Hematopoietic multipotent progenitor cell treated with erythropoietin and hydrocortisone succinate and interleukin-3 and kit ligand, for 4 days (in vitro differentiated cells): ENCODE results near the gene FAM170B.

Source experiments
- DNase-seq: peaks from one replicate; pipeline ENCODE4 v3.0.0-alpha.2; 2015

FAM170B gene

DNA sequence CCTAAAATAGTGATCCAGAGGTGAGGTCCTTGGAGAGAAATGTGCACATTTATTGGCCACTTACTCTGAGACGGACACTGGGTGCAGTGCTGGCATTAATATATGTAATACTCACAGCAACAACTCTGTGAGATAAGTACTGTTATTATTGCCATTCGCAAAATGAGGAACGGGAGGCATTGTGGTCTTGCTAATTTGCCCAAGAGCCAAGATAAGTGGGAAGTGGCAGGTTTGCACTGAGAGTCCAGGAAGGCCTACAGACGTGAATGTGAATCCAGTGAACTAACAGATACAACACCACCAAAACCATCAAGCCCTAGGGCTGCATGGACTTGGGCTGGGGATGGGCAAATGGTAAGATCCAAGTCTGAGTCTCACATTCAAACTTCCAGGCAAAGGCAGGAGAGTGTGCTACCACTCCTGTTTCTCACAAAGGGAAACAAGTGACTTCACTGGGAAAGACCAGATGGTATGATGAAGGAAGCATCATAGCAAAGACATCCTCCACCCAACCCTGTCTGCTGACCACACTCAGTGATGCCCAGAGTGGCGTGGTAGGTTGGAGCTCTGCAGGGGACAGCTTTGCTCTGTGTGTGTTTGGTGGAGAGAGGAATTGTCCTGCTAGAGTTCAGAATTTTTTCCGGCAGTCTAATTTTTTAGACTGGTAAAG is 35.1 kb upstream of the FAM170B start:
- peak; percentile 66 for DNase-seq

DNA sequence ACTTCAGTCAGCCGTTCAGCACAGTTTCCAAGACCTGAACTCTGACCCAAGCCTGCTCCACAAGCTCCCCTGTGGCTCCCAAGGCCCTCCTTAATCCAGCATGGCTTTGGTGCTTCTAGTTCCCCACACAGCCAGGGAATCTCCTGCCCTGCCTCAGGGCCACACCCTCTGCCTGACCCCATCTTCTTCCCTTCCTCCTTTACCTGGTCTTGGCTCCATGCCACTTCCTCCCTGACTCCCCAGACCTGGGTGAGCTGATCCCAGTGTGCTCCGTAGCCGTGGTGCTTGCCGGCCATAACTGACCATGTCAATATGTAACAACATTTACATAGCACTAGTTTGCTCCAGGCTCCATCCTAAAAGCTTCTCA is 34.3 kb upstream of the FAM170B start:
- DNase-seq = no peak

DNA sequence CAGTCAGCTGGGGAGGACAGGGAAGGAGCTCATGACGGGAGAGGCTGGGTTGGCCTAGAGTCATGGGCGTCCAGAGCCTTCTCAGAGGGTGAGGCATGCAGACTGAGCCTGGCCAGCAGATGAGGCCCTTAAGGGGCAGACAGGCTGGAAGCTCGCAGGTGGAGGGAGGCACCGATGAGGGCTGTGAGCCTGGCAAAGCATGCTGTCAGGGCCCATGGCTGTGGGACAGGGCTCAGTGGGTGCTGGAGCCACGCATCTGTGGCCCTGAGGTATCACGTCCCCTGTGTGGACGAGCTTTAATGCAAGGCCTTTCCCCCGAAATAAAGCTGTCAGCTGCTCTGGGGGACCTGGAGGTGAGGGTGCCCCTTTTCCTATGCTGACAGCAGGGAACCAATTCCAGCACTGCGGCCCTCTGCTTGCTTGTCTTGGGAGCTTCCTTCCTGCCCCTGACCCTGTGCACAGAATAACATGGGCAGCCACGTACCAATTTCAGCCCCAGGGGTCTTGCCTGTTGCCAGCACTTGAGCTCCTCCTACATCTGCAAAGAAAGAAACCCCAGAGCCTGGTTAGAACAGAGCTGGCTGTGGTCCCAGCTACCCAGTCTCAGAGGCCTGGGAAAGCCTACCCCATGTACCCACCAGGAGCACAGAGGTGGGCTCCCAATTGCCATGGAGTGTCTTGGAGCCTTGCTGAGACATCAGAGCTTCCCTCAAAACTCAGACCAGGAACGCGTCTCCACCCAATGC is 33.8 kb upstream of the FAM170B start:
- no peak for DNase-seq

GRCh38 chr10:49166484-49167400 is 32.9 kb upstream of the FAM170B start:
- DNase-seq = no peak

- no peak for DNase-seq
Observed at GRCh38 chr10:49165821-49166483, 32.1 kb upstream of the FAM170B start.

DNA sequence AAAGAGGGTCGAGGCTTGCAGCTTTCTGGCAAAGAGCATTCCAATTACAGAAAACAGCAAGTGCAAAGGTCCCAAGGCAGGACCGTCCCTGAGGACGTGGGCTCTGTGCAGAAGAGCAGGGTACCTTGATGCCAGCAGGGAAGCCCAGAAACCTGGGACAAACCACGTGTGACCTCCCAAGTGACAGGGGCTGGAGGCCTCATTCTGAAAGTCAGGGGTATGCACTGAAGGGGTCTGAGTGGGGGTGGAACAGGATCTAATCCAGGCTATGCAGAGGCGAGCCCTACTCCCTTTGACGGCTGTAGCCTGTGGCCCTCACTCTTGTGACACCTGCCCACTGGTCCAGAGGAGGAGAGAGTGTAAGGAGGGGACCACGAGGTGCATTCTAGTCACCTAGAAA is 31.4 kb upstream of the FAM170B start:
- DNase-seq = no peak

GRCh38 chr10:49164559-49165188 is 30.9 kb upstream of the FAM170B start:
- DNase-seq = peak; percentile 82

GRCh38 chr10:49163741-49164140 is 29.9 kb upstream of the FAM170B start:
- DNase-seq = no peak

DNA sequence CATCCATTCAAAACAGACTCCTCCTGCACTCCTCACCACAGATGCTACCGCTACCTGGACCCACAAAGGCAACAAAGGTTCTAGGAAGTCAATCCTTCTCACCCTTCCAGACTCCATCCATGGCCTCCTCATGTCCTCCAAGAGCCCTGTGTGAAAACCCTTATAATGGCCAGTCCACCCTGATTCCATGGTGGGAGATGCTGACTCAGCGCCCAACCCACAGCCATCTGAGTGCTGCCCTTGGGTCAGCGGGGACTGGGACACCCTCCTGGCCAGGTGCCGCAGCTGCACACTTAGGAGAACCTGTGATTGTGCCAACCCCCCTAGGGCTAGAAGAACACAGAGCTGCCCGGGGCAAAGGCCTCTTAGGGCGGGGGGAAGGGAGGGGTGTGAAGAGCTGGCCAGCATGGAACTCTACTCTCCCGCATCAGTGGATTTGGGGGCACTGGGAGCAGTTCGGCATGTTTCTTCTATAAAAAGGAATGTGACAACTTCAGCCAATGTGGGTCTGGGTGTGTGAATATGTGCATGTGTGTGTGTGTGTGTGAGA is 29.0 kb upstream of the FAM170B start:
- DNase-seq = no peak

GRCh38 chr10:49162063-49162462 is 28.2 kb upstream of the FAM170B start:
- no peak for DNase-seq

GRCh38 chr10:49161411-49161997 is 27.7 kb upstream of the FAM170B start:
- peak; percentile 86 for DNase-seq

DNA sequence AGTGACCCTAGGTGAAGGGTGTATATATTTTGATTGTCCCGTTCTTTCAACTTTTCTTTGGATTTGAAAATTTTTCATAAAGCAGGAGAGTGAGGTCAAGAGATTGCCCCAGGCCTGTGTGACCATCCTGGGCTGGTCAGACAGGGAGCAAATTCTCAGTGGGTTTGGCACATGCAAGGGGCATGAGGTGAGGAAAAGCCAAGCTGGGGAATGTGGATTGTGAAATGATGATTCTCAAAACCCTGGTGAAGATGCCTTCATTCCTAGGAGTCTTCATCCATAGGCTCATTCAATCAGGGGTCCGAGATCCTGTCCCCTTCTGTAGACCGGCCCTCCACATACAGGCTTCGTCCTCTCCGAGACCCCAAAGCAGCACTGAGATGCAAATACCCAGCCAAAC is 27.0 kb upstream of the FAM170B start:
- no peak for DNase-seq

DNA sequence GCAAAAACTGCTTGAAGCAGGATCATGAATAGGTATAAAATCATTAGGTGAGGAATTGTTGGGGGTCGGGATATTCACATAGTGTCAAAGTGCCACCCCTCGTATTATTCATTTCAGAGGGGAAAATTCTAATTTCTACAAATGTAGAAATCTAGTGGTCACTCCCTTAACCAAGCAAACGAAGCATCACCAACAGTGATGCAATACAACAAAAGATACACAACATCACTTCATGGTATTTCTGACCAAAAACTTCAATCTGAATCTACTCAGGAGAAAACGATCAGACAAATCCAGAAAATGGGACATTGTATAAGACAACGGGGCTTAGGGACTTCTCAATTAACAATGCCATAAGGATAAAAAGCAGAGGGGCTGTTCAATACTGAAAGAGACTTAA is 26.3 kb upstream of the FAM170B start:
- DNase-seq = no peak

GRCh38 chr10:49158915-49159314 is 25.1 kb upstream of the FAM170B start:
- DNase-seq = no peak

GRCh38 chr10:49158404-49158803 is 24.6 kb upstream of the FAM170B start:
- DNase-seq = no peak

GRCh38 chr10:49157229-49157628 is 23.4 kb upstream of the FAM170B start:
- DNase-seq = no peak

DNA sequence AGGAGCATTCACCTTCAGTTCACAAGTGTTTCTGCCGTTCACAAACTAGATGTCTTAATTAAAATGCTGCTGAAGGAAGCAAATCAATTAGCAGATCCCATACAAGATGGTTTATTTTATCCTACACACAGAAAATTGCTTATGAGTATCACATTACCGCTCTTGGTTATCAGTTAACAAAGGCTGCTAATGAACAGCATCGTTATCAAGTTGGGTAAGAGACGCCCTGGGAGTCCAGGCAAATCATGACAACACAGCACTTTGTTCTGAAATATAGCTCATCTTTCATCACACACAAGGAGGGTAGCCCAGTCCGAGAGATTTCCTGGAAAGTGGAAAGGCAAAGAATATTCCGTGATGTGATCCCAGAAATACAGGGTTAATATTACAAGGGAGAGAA is 20.8 kb upstream of the FAM170B start:
- no peak for DNase-seq

DNA sequence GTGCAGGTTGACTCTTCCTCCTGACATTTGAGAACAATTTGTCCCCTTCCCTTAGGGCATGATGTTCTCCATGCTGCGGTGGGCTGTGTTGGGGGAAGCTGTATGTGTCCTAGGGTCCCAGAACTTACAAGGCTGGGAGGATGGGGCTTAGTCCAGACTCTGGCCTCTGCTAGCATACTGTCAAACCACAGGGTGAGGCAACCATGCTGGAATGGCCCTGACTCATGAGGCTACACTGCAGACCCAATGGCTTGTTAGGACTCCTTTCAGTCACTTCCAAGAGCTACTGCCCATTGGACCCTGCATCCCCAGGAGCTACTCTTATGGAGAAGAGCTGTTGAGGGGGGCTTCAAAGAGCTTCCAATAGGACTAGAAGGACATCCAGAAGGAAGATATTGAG is 20.1 kb upstream of the FAM170B start:
- no peak for DNase-seq

DNA sequence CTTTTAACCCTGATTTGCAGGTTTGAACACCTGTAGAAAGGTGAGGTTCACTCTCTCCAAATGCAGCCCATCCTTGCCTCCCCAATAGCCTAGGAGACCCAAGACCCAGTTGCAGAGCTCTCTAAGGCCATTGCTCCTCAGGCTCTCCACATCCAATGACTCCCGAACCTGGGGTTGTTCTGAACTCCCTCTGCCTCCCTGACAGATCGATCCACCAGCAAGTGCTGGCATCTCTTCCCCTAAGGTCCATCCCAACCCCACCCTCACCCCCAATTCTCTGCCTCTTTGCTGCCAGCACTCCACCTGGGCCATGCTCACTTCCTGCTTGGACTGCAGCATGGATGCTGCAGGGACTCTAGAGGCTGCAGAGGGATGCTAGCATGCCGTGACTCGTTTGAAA is 19.3 kb upstream of the FAM170B start:
- no peak for DNase-seq

DNA sequence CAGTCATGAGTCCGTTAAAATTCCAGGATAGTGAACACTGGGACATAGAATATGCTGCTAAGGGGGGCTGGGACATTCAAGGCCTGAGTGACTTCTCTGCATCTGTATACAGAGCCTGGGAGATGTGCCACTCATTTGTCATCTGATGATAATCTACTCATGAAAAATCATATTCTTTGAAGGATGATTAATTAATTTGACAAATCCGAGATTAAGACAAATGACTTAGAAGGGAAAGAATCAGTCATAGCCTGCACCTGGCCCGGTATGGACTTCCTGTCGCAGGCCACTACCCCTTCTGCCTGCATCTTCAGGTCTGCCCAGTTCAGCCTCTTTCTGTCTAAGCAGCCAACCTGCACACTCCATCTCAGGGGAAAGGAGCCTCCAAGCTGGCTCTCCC is 18.8 kb upstream of the FAM170B start:
- DNase-seq = no peak

DNA sequence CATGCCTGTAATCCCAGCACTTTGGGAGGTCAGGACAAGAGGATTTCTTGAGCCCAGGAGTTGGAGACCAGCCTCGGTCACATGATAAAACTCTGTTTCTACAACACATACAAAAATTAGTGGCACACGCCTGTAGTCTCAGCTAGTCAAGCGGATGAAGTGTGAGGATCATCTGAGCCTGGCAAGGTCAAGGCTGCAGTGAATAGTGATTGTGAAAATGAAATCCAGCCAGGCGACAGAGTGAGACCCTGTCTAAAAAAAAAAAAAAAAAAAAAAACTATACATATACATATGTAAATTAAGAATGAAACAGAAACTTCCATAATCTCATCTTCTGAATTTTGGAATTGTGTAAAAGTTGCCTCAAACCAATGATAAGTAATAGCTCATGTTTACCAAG is 18.2 kb upstream of the FAM170B start:
- no peak for DNase-seq

DNA sequence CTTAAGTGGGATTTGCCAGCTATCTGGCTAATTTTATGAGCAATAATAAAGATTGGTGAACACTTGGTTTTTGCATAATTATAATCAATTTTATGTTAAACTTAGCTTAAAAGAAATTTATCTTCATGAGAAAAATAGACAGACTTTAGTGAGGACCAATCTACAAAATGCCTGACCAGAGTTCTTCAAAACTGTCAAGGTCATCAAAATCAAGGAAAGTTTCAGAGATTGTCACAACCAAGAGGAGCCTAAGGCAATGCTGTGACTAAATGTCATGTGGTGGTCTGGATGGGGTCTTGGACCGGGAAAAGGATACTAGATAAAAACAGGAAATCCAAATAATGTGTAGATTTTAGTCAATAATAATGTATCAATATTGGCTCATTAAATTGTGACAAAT is 17.7 kb upstream of the FAM170B start:
- no peak for DNase-seq
